Coronary artery (tissue), 2 donors: ENCODE measurements around the gene UTP4.

ENCODE experiments used
- DNase-seq: peaks from one replicate; pipeline ENCODE4 v3.0.0-alpha.2; 2017; ENCODE audit warnings: low spot score
- H3K27ac ChIP-seq, 2 donors: fragments of 200-600 bp; sonication (generic); one replicate each; pipeline ENCODE4 v1.5.1; 2016 to 2019
- H3K4me3 ChIP-seq: fragments of 200-600 bp; sonication (generic); 2 replicates; pipeline ENCODE4 v1.5.1; 2016; ENCODE audit warnings: mild to moderate bottlenecking, moderate library complexity
- TF ChIP-seq, protein P1 (sequence below): fragments of 200-600 bp; sonication (generic); IDR thresholded peaks from one replicate; pipeline ENCODE4 v1.5.1; 2019; ENCODE audit warnings: antibody characterized with exemption

Gene UTP4

GRCh38 chr16:69217433-69217832, 85.0 kb downstream of the UTP4 start:
- DNase-seq, result no peak
- Histone ChIP-seq H3K4me3 (no peak overlapping the region), H3K27ac (no peak overlapping the region)
- TF ChIP-seq, protein P1, sequence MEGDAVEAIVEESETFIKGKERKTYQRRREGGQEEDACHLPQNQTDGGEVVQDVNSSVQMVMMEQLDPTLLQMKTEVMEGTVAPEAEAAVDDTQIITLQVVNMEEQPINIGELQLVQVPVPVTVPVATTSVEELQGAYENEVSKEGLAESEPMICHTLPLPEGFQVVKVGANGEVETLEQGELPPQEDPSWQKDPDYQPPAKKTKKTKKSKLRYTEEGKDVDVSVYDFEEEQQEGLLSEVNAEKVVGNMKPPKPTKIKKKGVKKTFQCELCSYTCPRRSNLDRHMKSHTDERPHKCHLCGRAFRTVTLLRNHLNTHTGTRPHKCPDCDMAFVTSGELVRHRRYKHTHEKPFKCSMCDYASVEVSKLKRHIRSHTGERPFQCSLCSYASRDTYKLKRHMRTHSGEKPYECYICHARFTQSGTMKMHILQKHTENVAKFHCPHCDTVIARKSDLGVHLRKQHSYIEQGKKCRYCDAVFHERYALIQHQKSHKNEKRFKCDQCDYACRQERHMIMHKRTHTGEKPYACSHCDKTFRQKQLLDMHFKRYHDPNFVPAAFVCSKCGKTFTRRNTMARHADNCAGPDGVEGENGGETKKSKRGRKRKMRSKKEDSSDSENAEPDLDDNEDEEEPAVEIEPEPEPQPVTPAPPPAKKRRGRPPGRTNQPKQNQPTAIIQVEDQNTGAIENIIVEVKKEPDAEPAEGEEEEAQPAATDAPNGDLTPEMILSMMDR, result no peak
